ENCODE results near the gene FBXO10.

DNA sequence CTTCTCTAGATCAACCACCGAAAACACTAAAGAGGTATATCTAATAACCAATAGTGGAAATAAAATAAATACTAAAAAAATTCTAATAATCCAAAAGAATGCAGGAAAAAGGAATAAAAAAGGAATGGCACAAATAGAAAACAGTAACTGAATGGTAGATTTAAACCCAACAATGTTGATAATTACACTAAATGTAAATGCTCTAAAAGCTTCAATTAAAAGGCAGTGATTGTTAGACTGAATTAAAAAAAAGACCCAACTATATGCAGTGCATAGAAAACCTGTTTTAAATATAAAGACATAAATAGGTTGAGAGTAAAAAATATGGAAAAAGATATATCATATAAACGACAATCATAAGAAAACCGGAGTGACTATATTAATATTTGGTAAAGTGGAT lies 101.7 kb downstream of the FBXO10 start:
- TF ChIP-seq, protein P1, sequence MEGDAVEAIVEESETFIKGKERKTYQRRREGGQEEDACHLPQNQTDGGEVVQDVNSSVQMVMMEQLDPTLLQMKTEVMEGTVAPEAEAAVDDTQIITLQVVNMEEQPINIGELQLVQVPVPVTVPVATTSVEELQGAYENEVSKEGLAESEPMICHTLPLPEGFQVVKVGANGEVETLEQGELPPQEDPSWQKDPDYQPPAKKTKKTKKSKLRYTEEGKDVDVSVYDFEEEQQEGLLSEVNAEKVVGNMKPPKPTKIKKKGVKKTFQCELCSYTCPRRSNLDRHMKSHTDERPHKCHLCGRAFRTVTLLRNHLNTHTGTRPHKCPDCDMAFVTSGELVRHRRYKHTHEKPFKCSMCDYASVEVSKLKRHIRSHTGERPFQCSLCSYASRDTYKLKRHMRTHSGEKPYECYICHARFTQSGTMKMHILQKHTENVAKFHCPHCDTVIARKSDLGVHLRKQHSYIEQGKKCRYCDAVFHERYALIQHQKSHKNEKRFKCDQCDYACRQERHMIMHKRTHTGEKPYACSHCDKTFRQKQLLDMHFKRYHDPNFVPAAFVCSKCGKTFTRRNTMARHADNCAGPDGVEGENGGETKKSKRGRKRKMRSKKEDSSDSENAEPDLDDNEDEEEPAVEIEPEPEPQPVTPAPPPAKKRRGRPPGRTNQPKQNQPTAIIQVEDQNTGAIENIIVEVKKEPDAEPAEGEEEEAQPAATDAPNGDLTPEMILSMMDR (IDR thresholded peaks at IDR 0.05): no peak
- TF ChIP-seq POLR2A (IDR thresholded peaks at IDR 0.05): no peak

Data from heart left ventricle (tissue), 13 donors.